ENCODE measurements around the gene IRF2BPL.

IRF2BPL gene

DNA sequence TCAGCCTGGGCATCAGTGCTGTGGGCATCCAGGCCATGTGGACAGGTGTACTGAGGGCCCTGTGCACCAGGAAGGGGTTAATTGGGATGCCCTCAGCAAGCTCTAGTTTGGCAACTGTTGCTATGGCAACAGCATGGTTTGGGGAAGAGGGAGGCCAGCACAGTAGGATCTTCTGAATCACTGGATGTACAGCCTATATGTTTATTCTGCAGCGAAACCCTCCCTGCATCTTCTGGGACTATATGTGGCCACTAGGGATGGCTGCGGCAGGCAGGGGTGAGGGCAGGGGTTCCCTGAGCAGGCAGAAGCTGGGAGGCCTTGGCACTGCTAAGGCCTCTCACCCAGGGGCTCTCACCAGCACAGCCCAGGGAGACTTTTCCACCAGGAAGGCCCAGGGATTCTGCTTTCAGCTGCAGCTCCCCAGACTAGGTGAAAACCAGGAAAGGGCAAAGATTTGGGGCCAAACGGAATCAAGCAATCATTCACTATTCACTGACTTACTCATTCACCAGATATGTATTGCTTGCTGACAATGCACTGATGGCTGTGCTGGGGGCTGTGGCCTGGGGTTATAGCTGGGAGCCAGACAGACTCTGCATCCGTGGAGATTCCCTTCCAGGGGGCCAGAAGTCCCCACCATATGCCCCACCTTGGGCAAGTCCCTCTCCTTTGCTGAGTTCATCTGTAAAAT lies 42.8 kb downstream of the IRF2BPL start:
- H3K4me2 ChIP-seq (ENCODE audit: insufficient read depth, low read length), result no peak overlapping the region
- no peaks in the 10 kb centered on the region for H3K36me3 ChIP-seq (ENCODE audit: insufficient read depth, low read length)

DNA sequence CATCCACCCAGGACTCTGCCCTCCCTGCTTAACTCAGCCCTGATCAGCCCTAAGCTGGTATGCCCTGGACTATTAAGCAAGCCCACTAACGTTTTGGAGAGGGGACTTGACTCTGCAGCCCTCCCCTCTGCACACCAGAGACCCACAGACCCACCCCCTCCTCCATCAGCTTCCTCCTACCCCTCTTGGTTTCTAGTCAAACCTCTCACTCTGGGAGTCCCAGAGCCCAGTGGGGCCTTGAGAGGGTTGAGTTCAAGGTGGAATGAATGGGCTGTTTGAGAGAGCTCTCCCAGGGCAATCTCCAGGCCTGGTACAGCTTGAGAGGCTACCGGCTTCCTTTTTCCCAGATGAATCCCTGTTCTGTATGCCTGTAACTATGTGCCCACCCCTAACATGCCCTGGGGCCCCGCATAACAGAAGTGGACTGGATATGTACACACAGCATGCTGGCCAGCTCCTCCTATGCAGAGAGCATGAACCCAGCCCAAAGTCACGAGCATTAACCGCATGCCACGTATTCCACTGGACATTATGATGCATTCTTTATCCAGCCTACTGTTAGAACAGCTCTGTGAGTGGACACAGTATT lies 43.6 kb downstream of the IRF2BPL start:
- no peak overlapping the region for H2AFZ ChIP-seq (ENCODE audit: low read depth, low read length)
- DNase-seq, result no peak
- no peaks in the 10 kb centered on the region for H3K4me1 ChIP-seq (ENCODE audit: insufficient read depth, low read length)
- no peaks in the 10 kb centered on the region for H4K20me1 ChIP-seq (ENCODE audit: insufficient read depth, low read length)
- ATAC-seq (ENCODE audit: insufficient read depth, low read depth), result no peak
- no peaks in the 10 kb centered on the region for H3K27me3 ChIP-seq (ENCODE audit: insufficient read depth, low read length, poor library complexity)
- H3K9ac ChIP-seq (ENCODE audit: low read depth, low read length), result no peak overlapping the region
- TF ChIP-seq EZH2 (IDR thresholded peaks at IDR 0.05; ENCODE audit: borderline replicate concordance, low read depth, low read length, severe bottlenecking), result no peak
- TF ChIP-seq, protein P1, sequence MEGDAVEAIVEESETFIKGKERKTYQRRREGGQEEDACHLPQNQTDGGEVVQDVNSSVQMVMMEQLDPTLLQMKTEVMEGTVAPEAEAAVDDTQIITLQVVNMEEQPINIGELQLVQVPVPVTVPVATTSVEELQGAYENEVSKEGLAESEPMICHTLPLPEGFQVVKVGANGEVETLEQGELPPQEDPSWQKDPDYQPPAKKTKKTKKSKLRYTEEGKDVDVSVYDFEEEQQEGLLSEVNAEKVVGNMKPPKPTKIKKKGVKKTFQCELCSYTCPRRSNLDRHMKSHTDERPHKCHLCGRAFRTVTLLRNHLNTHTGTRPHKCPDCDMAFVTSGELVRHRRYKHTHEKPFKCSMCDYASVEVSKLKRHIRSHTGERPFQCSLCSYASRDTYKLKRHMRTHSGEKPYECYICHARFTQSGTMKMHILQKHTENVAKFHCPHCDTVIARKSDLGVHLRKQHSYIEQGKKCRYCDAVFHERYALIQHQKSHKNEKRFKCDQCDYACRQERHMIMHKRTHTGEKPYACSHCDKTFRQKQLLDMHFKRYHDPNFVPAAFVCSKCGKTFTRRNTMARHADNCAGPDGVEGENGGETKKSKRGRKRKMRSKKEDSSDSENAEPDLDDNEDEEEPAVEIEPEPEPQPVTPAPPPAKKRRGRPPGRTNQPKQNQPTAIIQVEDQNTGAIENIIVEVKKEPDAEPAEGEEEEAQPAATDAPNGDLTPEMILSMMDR (IDR thresholded peaks at IDR 0.05; ENCODE audit: borderline replicate concordance, extremely low read depth, low read length, poor library complexity, severe bottlenecking), result no peak
- no peak overlapping the region for H3K4me3 ChIP-seq (ENCODE audit: low read depth in 1 of 2, low read length in 2 of 2)
- H3K36me3 ChIP-seq (ENCODE audit: insufficient read depth, low read length), result no peaks in the 10 kb centered on the region
- no peak overlapping the region for H3K27ac ChIP-seq (ENCODE audit: low read length)
- H3K9me3 ChIP-seq (ENCODE audit: insufficient read depth, low read length, severe bottlenecking), result peaks cover 3% of the 10 kb centered on the region
- no peaks in the 10 kb centered on the region for H3K79me2 ChIP-seq (ENCODE audit: insufficient read depth, low read length)
- H3K4me2 ChIP-seq (ENCODE audit: insufficient read depth, low read length), result no peak overlapping the region

More for the DNA sequence above, 42.8 kb downstream of the IRF2BPL start:
- Histone ChIP-seq H2AFZ (ENCODE audit: low read depth, low read length) (no peak overlapping the region), H3K9me3 (ENCODE audit: insufficient read depth, low read length, severe bottlenecking) (peaks cover 3% of the 10 kb centered on the region), H3K27me3 (ENCODE audit: insufficient read depth, low read length, poor library complexity) (no peaks in the 10 kb centered on the region), H3K4me1 (ENCODE audit: insufficient read depth, low read length) (no peaks in the 10 kb centered on the region), H3K79me2 (ENCODE audit: insufficient read depth, low read length) (no peaks in the 10 kb centered on the region), H4K20me1 (ENCODE audit: insufficient read depth, low read length) (no peaks in the 10 kb centered on the region), H3K4me3 (ENCODE audit: low read depth in 1 of 2, low read length in 2 of 2) (no peak overlapping the region), H3K9ac (ENCODE audit: low read depth, low read length) (no peak overlapping the region), H3K27ac (ENCODE audit: low read length) (no peak overlapping the region)
- DNase-seq (no peak), ATAC-seq (ENCODE audit: insufficient read depth, low read depth) (no peak)
- TF ChIP-seq, protein P1 (IDR thresholded peaks at IDR 0.05; ENCODE audit: borderline replicate concordance, extremely low read depth, low read length, poor library complexity, severe bottlenecking), result no peak
- no peak for TF ChIP-seq EZH2 (IDR thresholded peaks at IDR 0.05; ENCODE audit: borderline replicate concordance, low read depth, low read length, severe bottlenecking)

DNA sequence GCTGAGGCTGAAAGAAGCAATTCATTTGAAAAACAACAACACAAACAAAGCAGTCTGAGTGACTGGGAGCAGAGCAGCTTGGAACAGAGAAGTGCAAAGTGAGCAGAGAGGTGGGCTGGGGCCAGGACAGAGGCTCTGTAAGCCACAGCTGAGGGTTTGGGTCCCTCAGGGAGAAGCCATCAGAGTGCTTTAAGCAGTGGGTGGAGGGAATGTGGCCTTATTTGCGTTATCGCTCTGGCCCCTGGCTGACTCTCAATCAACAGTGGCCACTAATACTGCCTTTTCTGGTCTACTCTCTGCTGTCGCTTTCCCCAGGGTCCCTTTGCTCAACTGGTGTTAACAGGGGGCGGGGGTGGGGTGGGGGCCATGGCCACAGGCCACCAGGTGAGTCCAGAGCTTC lies 44.2 kb downstream of the IRF2BPL start:
- H3K36me3 ChIP-seq (ENCODE audit: insufficient read depth, low read length), result no peaks in the 10 kb centered on the region
- no peak overlapping the region for H3K27ac ChIP-seq (ENCODE audit: low read length)
- H3K4me3 ChIP-seq (ENCODE audit: low read depth in 1 of 2, low read length in 2 of 2), result no peak overlapping the region
- H3K79me2 ChIP-seq (ENCODE audit: insufficient read depth, low read length), result no peaks in the 10 kb centered on the region
- peaks cover 3% of the 10 kb centered on the region for H3K9me3 ChIP-seq (ENCODE audit: insufficient read depth, low read length, severe bottlenecking)
- no peak overlapping the region for H2AFZ ChIP-seq (ENCODE audit: low read depth, low read length)
- H4K20me1 ChIP-seq (ENCODE audit: insufficient read depth, low read length), result no peaks in the 10 kb centered on the region
- no peak for DNase-seq
- TF ChIP-seq, protein P1 (IDR thresholded peaks at IDR 0.05; ENCODE audit: borderline replicate concordance, extremely low read depth, low read length, poor library complexity, severe bottlenecking), result no peak
- no peak for TF ChIP-seq EZH2 (IDR thresholded peaks at IDR 0.05; ENCODE audit: borderline replicate concordance, low read depth, low read length, severe bottlenecking)
- H3K9ac ChIP-seq (ENCODE audit: low read depth, low read length), result no peak overlapping the region
- no peak overlapping the region for H3K4me2 ChIP-seq (ENCODE audit: insufficient read depth, low read length)
- no peaks in the 10 kb centered on the region for H3K4me1 ChIP-seq (ENCODE audit: insufficient read depth, low read length)
- H3K27me3 ChIP-seq (ENCODE audit: insufficient read depth, low read length, poor library complexity), result no peaks in the 10 kb centered on the region
- no peak for ATAC-seq (ENCODE audit: insufficient read depth, low read depth)

Data from DND-41 (cell line).